NCI-H1930 (cell line): Measurements from ENCODE around the gene AEBP2.

ENCODE experiments used
- DNase-seq, 2 experiments: peaks; one replicate each; lab custom pipeline; 2025; lab: John Stamatoyannopoulos, UW

The AEBP2 gene

GRCh38 chr12:19553175-19553574, 113.9 kb downstream of the AEBP2 start:
- DNase-seq: no peak

GRCh38 chr12:19561411-19561961, 122.2 kb downstream of the AEBP2 start:
- DNase-seq: no peak
